NCI-H1417 treated with DMSO at 0.1 percent for 48 hours (cell line): ENCODE measurements around the gene GRHL1.

Source experiments
- DNase-seq: peaks from one replicate; lab custom pipeline; 2025; lab: John Stamatoyannopoulos, UW

GRHL1 gene

GRCh38 chr2:9972621-9973479 is 21.4 kb downstream of the GRHL1 start:
- DNase-seq, result no peak

- no peak for DNase-seq
These were observed 22.2 kb downstream of the GRHL1 start for GRCh38 chr2:9973690-9974089.

GRCh38 chr2:9974343-9974742 is 22.9 kb downstream of the GRHL1 start:
- no peak for DNase-seq

GRCh38 chr2:9975328-9975727 is 23.8 kb downstream of the GRHL1 start:
- no peak for DNase-seq

- DNase-seq, result no peak
These were observed 24.4 kb downstream of the GRHL1 start for GRCh38 chr2:9975805-9976447.

- no peak for DNase-seq
These were observed 28.5 kb downstream of the GRHL1 start for GRCh38 chr2:9979977-9980376.

GRCh38 chr2:9980520-9980919 is 29.0 kb downstream of the GRHL1 start:
- no peak for DNase-seq

GRCh38 chr2:9981655-9982054 is 30.2 kb downstream of the GRHL1 start:
- no peak for DNase-seq

- no peak for DNase-seq
These were observed 30.8 kb downstream of the GRHL1 start for GRCh38 chr2:9982248-9982647.

GRCh38 chr2:9982891-9983290 is 31.4 kb downstream of the GRHL1 start:
- no peak for DNase-seq

- DNase-seq, result no peak
These were observed 32.1 kb downstream of the GRHL1 start for GRCh38 chr2:9983401-9984216.

- no peak for DNase-seq
These were observed 32.8 kb downstream of the GRHL1 start for GRCh38 chr2:9984217-9984739.

- DNase-seq, result no peak
These were observed 33.5 kb downstream of the GRHL1 start for GRCh38 chr2:9984871-9985480.

GRCh38 chr2:9985531-9986328 is 34.2 kb downstream of the GRHL1 start:
- no peak for DNase-seq

GRCh38 chr2:9988320-9988719 is 36.8 kb downstream of the GRHL1 start:
- no peak for DNase-seq

GRCh38 chr2:9990736-9991135 is 39.2 kb downstream of the GRHL1 start:
- DNase-seq, result peak; percentile 52

- no peak for DNase-seq
These were observed 39.7 kb downstream of the GRHL1 start for GRCh38 chr2:9991221-9991620.

GRCh38 chr2:9991829-9992273 is 40.4 kb downstream of the GRHL1 start:
- no peak for DNase-seq

GRCh38 chr2:9992427-9993187 is 41.1 kb downstream of the GRHL1 start:
- no peak for DNase-seq

- no peak for DNase-seq
These were observed 42.1 kb downstream of the GRHL1 start for GRCh38 chr2:9993488-9994165.
